Cardiac septum (tissue), 1 donor: ENCODE measurements around the gene MINDY2. TPM values are rescaled to one million over a fixed set of nuclear protein-coding genes. Genes with fewer than 3 reads are reported as not detected.

Experiments
- total RNA-seq: library from RNA; stranded (reverse); fragmentation: NEBNext Ultra II Directional; extraction: Animal tissue kit (Norgen Biotek cat#: 25700); gene quantifications from one replicate; pipeline ENCODE4 v1.2.1, GENCODE V29; 2021
- donor health status: DM: no; HTN: no; CAD: no.

The MINDY2 gene
- total RNA-seq, 1 donor from 2014 or later, result 33.4 TPM

Other genes with a start within 250 kb of the MINDY2 start
- 85.9 TPM for gene ADAM10, start 21.6 kb upstream of the MINDY2 start, total RNA-seq
- gene SLTM, start 162.4 kb downstream of the MINDY2 start, total RNA-seq, result 60.9 TPM
- gene RNF111, start 216.4 kb downstream of the MINDY2 start, total RNA-seq, result 25.9 TPM